ENCODE results near the gene RIMS1.
"Not testable (repeated sequence)": the region's sequence is repeated elsewhere in the genome, so short reads cannot be mapped to it uniquely, and the experiment has no call there.

RIMS1 gene

DNA sequence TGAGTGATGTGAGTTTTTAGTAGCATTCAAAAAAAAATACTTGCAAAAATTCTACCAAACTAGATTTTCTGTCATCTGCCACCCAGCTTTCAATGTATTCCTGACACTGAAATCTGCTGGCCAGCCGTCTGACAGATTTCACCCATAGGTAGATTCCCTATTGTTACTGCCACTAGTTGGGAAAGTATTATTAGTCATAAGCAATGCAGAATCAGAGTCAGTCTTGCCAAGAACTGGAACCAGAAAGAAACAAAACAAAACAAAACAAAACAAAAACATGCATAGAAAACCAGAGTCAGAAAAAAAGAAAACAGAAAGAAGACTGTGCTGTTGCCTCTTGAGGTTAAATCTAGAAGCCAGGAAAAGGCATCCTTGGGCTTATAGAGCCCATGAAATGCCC lies 442.4 kb downstream of the RIMS1 start:
- no peak overlapping the region for H3K4me3 Mint-ChIP-seq
- no peaks in the 10 kb centered on the region for H3K4me1 Mint-ChIP-seq (ENCODE audit: low read depth)
- DNase-seq = no peak
- no peaks in the 10 kb centered on the region for H3K9me3 Mint-ChIP-seq
- H3K36me3 Mint-ChIP-seq (ENCODE audit: low read depth) = no peaks in the 10 kb centered on the region
- no peak overlapping the region for H3K27ac Mint-ChIP-seq
- H3K27me3 Mint-ChIP-seq = no peaks in the 10 kb centered on the region

DNA sequence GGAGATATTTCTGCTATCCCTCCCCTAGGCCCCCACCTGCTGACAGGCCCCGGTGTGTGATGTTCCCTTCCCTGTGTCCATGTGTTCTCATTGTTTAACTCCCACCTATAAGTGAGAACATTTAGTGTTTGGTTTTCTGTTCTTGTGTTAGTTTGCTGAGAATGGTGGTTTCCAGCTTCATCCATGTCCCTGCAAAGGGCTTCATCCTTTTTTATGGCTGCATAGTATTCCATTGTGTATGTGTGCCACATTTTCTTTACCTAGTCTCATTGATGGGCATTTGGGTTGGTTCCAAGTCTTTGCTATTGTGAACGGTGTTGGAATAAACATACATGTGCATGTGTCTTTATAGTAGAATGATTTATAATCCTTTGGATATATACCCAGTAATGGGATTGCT lies 448.9 kb downstream of the RIMS1 start:
- DNase-seq; H3K9me3 Mint-ChIP-seq; H3K36me3 Mint-ChIP-seq (ENCODE audit: low read depth); H3K27ac Mint-ChIP-seq; H3K4me1 Mint-ChIP-seq (ENCODE audit: low read depth); H3K4me3 Mint-ChIP-seq; H3K27me3 Mint-ChIP-seq: not testable (repeated sequence)

DNA sequence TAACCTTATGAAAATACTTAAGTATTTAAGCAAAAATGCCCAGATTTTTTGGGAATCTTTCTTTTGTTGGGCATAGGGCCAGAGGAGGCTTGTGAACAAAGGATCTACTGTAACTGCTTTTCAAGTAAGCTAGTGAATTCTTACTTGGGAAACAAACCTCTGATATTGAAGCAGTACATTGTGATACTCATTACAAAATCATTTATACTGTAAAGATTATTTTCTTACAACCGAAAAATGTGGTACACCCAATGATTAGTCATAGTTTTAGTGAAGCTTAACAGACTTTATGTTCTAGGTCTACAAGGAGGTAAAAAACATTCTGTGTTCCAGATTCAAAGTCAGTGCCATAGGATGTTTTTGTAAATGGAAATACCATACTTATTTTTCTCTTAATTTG lies 462.6 kb downstream of the RIMS1 start:
- H3K36me3 Mint-ChIP-seq (ENCODE audit: low read depth) = no peaks in the 10 kb centered on the region
- no peak for DNase-seq
- no peaks in the 10 kb centered on the region for H3K4me1 Mint-ChIP-seq (ENCODE audit: low read depth)
- no peak overlapping the region for H3K4me3 Mint-ChIP-seq
- no peak overlapping the region for H3K27ac Mint-ChIP-seq
- H3K9me3 Mint-ChIP-seq = no peaks in the 10 kb centered on the region
- peaks cover 2% of the 10 kb centered on the region for H3K27me3 Mint-ChIP-seq

DNA sequence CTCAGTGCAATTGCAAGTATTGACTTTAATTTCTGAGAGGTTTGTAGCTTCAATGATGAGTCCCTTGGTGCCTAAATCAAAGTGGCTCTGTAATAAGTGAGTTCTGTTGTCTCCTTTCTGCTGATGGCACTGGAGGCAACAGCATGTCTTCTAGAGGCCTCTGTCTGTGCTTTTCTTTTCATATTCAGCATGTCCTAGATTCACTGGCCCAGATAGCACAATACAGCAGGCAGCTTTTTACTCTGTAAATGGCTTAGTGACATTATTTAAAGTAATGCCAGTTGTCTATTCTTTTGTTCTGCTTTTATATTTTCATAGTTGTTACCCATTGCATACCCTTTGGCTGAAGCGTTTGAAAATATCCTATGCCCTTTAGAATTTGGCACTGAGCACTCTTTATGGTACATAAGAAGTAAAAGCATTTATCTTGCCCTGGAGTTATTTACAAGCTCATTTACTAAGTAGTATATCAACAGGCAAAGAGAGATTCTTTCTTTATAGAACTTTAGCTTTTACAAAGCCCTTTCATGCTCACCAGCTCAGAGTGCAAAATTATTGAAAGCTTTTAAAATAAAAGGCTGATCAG lies 464.0 kb downstream of the RIMS1 start:
- Mint-ChIP-seq H3K27ac (no peak overlapping the region), H3K27me3 (peaks cover 2% of the 10 kb centered on the region), H3K9me3 (no peaks in the 10 kb centered on the region), H3K36me3 (ENCODE audit: low read depth) (no peaks in the 10 kb centered on the region), H3K4me3 (no peak overlapping the region), H3K4me1 (ENCODE audit: low read depth) (no peaks in the 10 kb centered on the region)
- DNase-seq = no peak

DNA sequence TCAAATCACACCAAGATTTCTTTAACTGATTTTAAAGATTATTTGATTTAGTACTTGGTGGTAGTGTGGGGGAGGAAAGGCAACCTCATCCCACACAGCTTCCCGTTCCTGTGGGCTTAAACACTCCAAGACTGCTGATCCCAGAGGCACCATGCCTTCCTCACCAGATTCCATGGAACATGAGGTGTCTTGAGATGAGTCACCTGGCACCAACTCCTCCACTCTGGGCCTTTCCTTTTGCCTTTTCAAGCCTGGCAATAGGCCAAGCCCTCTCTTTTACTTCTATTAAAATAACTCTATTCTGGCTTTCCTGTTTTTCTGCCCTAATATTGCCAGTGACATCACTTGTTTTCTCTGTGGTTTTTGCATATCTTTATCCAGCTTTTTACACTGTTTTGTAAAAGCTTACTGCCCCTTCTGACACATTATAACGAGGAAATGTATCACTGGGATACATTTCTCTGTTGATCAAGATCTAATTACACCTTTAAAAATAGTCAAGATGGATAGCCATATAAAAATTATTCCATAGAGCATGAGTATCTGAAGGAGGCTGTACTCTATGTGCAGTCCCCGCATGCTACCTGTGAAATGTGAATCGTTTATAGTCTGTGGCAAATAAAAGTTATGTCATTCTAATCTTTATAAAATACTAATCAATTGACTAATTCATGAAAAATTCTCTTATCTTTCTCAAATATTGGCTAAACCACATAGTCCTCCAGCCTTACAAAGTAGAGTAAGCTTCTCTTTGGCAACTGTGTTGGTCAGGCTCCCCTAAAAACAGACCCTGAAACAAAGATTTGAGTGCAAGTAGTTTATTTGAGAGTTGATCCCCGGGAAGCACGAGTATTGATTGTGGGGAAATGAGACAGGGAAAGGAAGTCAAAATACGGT lies 477.7 kb downstream of the RIMS1 start:
- Mint-ChIP-seq H3K27me3 (no peaks in the 10 kb centered on the region), H3K4me3 (no peak overlapping the region), H3K36me3 (ENCODE audit: low read depth) (no peaks in the 10 kb centered on the region), H3K9me3 (no peaks in the 10 kb centered on the region), H3K4me1 (ENCODE audit: low read depth) (no peaks in the 10 kb centered on the region), H3K27ac (no peak overlapping the region)
- DNase-seq = no peak

DNA sequence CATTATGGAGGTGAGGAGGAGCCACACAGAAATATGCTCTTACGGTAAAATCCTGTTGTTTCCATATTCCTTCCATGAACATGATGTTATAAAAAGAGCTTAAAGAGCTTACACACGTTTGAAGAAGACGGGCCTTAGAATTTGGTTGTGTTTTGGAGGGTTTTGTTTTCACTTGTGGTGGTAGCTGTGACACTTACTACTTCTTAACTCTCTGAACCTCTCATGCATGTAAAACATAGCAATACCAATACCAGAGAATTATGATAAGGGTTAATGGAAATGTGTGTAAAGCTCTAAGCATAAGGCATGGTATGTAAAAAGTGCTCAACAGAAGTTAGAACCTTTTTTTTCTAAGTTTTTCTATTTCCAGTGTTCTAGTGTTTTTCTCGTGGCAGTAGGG lies 479.4 kb downstream of the RIMS1 start:
- no peak overlapping the region for H3K27ac Mint-ChIP-seq
- H3K4me3 Mint-ChIP-seq = no peak overlapping the region
- no peaks in the 10 kb centered on the region for H3K4me1 Mint-ChIP-seq (ENCODE audit: low read depth)
- no peaks in the 10 kb centered on the region for H3K36me3 Mint-ChIP-seq (ENCODE audit: low read depth)
- H3K27me3 Mint-ChIP-seq = no peaks in the 10 kb centered on the region
- no peak for DNase-seq
- H3K9me3 Mint-ChIP-seq = no peaks in the 10 kb centered on the region

DNA sequence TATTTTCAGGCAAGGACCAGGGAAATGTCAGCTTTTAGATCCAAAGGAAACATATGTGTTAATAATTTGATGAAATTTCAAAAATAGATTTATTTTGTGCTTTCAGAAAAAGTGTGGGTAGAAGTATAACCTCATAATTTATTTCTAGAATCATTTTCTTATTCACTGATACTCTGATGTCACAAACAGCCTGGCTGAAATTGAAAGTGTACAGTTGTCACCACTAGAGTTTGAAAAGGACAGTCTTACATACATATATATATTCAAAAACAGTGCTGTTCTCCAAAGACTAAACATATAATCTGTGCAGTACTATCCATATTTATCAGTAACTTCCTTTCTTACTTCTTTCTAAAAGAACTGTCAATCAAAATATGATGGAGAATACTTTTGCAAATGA lies 481.1 kb downstream of the RIMS1 start:
- H3K9me3 Mint-ChIP-seq = no peaks in the 10 kb centered on the region
- no peaks in the 10 kb centered on the region for H3K4me1 Mint-ChIP-seq (ENCODE audit: low read depth)
- no peak overlapping the region for H3K27ac Mint-ChIP-seq
- H3K27me3 Mint-ChIP-seq = no peaks in the 10 kb centered on the region
- no peak for DNase-seq
- no peak overlapping the region for H3K4me3 Mint-ChIP-seq
- H3K36me3 Mint-ChIP-seq (ENCODE audit: low read depth) = no peaks in the 10 kb centered on the region

DNA sequence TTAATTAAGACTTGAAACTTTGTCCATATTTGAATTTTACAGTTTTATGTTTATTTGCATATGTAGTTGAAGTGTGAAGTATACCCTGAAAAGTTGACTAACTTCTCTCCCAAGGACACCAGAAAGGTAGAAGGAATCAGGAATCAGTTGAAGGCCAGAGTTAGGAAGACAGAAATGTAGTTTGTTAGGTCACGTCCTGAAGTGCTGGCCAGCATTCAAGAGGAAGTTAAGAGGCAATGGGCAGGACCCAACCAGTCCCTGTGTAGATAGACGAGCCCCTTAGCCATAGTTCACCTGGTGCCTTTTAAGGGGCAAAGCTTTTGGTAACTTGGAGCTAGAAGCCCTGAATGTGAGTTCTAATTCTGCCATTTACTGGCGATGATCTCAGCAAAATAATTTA lies 485.1 kb downstream of the RIMS1 start:
- Mint-ChIP-seq H3K27ac (no peak overlapping the region), H3K4me3 (no peak overlapping the region), H3K27me3 (no peaks in the 10 kb centered on the region), H3K36me3 (ENCODE audit: low read depth) (no peaks in the 10 kb centered on the region), H3K4me1 (ENCODE audit: low read depth) (no peaks in the 10 kb centered on the region), H3K9me3 (no peaks in the 10 kb centered on the region)
- no peak for DNase-seq

DNA sequence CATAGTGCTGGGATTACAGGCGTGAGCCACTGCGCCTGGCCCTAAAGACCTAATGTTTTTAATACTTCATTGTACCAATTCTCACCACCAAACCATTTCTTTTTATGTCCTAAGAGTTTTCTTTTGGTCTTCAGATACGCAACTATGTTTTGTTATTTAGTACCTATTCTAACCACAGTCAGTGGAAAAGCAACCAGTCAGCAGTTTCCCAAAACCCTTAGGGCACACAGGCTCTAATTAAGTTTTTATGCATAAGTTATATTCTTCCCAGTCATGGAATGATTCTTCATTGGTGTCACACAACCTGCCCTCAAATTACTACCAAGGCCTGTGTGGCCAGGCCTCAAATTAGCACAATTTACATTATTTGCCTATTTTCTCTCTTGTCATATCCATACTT lies 487.8 kb downstream of the RIMS1 start:
- Mint-ChIP-seq H3K9me3 (no peaks in the 10 kb centered on the region), H3K27ac (no peak overlapping the region), H3K36me3 (ENCODE audit: low read depth) (no peaks in the 10 kb centered on the region), H3K4me3 (no peak overlapping the region), H3K27me3 (no peaks in the 10 kb centered on the region), H3K4me1 (ENCODE audit: low read depth) (no peaks in the 10 kb centered on the region)
- no peak for DNase-seq

DNA sequence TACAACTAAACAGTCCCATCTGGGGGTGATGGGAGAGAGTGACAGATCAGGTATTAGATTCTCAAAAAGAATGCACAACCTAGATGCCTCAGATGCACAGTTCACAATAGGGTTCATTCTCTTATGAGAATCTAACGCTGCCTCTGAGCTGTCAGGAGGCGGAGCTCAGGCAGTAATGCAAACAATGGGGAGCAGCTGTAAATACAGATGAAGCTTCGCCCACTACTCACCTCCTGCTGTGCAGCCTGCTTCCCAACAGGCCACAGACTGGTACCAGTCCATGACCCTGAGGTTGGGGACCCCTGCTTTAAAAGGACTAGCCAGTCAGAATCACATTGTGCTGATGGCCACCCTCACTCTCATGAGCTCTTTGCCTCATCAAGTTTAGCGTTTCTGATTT lies 488.5 kb downstream of the RIMS1 start:
- H3K27ac Mint-ChIP-seq = no peak overlapping the region

DNA sequence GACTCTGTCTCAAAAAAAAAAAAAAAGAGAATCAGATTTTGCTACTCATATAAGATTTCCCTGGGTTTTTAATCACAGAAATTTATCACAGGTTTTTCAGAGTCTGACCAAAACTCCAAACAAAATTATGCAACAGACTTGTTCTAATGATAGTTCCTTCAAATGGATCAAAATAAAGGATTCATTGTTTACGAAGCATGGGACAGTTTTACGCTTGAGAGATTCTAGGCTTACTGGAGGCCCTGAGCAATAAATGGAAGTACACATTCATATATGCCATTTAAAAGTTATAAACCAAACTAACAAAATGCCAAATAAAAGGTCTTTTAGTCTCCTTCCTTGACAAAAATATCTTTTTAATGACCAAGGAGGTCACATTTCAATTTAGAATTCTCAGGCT lies 490.4 kb downstream of the RIMS1 start:
- no peaks in the 10 kb centered on the region for H3K9me3 Mint-ChIP-seq
- H3K27me3 Mint-ChIP-seq = peaks cover 2% of the 10 kb centered on the region
- H3K36me3 Mint-ChIP-seq (ENCODE audit: low read depth) = no peaks in the 10 kb centered on the region
- no peak overlapping the region for H3K4me3 Mint-ChIP-seq
- H3K27ac Mint-ChIP-seq = no peak overlapping the region
- DNase-seq = no peak
- no peaks in the 10 kb centered on the region for H3K4me1 Mint-ChIP-seq (ENCODE audit: low read depth)

More for the DNA sequence above, 488.5 kb downstream of the RIMS1 start:
- H3K4me1 Mint-ChIP-seq (ENCODE audit: low read depth) = no peaks in the 10 kb centered on the region
- H3K27me3 Mint-ChIP-seq = no peaks in the 10 kb centered on the region
- no peak for DNase-seq
- H3K4me3 Mint-ChIP-seq = no peak overlapping the region
- H3K36me3 Mint-ChIP-seq (ENCODE audit: low read depth) = no peaks in the 10 kb centered on the region
- no peaks in the 10 kb centered on the region for H3K9me3 Mint-ChIP-seq

DNA sequence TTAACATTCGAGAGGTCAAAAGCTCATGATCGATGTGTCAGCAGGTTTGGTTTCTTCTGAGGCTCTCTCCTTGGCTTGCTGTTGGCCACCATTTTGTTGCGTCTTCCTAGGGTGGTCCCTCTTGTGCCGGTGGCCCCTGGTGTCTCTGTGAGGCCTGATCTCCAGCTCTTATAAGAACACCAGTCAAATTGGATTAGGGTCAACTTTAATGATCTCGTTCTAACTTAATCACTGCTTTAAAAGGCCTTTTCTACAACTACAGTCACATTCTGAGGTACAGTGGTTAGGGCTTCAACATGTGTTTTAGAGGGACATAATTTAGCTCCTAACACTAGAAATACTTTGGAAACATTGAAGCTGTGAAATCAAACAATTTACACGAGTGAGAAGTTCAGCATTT lies 494.7 kb downstream of the RIMS1 start:
- H3K36me3 Mint-ChIP-seq (ENCODE audit: low read depth) = no peaks in the 10 kb centered on the region
- no peaks in the 10 kb centered on the region for H3K4me1 Mint-ChIP-seq (ENCODE audit: low read depth)
- peaks cover 2% of the 10 kb centered on the region for H3K27me3 Mint-ChIP-seq
- no peak for DNase-seq
- H3K27ac Mint-ChIP-seq = no peak overlapping the region
- H3K4me3 Mint-ChIP-seq = no peak overlapping the region
- H3K9me3 Mint-ChIP-seq = no peaks in the 10 kb centered on the region

DNA sequence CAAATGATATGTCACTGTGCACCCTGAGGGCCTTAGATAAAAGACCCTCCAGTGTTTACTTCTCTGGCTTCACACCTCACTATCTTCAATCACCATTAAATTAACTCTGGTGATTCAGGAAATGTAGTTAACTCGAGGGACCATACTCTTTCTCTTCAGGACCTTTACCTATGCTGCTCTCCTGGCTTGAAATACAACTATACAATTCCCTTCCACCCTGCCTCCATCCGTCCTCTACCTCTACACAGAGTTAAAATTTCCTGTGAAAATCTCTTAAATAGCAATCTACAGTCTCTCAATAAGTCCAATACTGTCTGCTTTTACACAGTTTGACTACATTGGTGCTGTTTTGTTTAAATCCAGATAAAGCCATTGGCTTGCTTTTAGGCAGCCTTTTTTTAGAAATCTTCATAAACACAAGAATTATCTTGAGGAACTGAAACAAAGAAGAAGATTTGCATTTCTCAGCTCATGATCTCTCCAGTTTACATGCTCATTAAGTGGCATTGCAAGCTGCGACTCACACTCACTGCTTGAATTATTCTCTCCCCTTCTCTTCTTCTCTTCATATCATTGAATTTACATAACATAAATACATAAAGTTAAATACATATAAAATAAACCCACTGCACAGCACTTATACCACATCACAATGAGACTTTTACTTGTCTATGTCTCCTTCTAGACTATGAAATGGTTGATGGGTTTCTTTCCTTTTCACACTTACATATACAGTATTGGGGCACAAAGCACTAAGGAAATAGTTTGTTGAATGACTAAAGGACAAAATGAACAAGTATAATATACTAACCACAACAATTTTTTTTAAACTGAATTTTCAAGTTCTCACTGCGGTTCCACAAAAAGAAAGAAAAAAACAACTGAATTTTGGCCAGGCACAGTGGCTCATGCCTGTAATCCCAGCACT lies 496.5 kb downstream of the RIMS1 start:
- H3K4me3 Mint-ChIP-seq = no peak overlapping the region
- no peak for DNase-seq
- no peaks in the 10 kb centered on the region for H3K9me3 Mint-ChIP-seq
- no peaks in the 10 kb centered on the region for H3K4me1 Mint-ChIP-seq (ENCODE audit: low read depth)
- H3K27me3 Mint-ChIP-seq = peaks cover 8% of the 10 kb centered on the region
- H3K36me3 Mint-ChIP-seq (ENCODE audit: low read depth) = no peaks in the 10 kb centered on the region
- no peak overlapping the region for H3K27ac Mint-ChIP-seq

DNA sequence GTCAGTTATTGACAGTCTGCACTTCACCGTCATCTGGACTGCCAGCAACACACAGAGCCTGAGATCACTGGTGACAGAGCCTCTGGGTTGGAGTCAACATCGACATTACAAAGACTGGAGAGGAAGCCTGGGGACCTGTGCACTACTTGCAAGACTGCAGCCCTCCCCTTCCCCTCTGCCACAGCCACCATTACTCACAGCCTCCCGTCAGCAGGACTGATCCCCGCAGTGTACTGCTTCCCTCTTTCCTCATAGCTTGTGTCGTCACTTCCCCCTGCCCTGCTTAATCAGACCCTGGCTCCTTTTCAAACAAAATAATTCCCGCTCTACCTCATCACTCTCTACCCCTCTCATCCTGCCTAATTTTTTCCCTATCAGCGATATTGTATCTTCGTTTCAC lies 500.0 kb downstream of the RIMS1 start:
- no peak overlapping the region for H3K27ac Mint-ChIP-seq
- H3K36me3 Mint-ChIP-seq (ENCODE audit: low read depth) = no peaks in the 10 kb centered on the region
- DNase-seq = no peak
- no peaks in the 10 kb centered on the region for H3K4me1 Mint-ChIP-seq (ENCODE audit: low read depth)
- H3K4me3 Mint-ChIP-seq = no peak overlapping the region
- no peaks in the 10 kb centered on the region for H3K9me3 Mint-ChIP-seq
- peaks cover 9% of the 10 kb centered on the region for H3K27me3 Mint-ChIP-seq

DNA sequence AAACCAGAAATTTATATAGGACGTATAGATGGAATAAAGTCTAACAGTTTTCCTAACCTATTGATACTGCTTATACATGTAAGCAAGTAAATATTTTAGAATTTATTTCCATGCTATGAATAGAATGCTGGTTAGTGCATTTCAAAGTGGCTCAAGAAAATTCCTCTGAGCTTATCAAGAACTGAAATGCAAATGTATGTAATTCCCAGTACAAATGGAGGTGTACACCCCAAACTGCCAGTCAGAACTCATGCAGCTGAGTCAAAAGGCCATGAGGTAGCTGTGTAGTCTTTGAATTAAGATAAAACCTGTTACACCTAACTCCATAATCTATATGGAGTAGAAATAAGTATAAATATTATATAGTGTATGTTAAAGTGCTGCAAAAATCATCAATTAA lies 503.3 kb downstream of the RIMS1 start:
- no peak for DNase-seq
- Mint-ChIP-seq H3K9me3 (no peaks in the 10 kb centered on the region), H3K27ac (no peak overlapping the region), H3K4me1 (ENCODE audit: low read depth) (no peaks in the 10 kb centered on the region), H3K4me3 (no peak overlapping the region), H3K36me3 (ENCODE audit: low read depth) (no peaks in the 10 kb centered on the region), H3K27me3 (peaks cover 17% of the 10 kb centered on the region)
